ENCODE measurements around the gene DRD4. TPM values are rescaled to one million over a fixed set of nuclear protein-coding genes. Genes with fewer than 3 reads are reported as not detected.
A peak's percentile ranks its signal among the peaks of the same experiment; 100 is the strongest.

Gene DRD4
- total RNA-seq, 1 donor from 2014 or later = 1.2 TPM

- intact Hi-C loops (cut with DNase I) = no loop called here
- no peak for ATAC-seq
- DNase-seq = peak; percentile 77
Measured at GRCh38 chr11:614623-615503, 22.2 kb upstream of the DRD4 start.

GRCh38 chr11:615504-616319 lies 21.4 kb upstream of the DRD4 start, which contains the start of gene IRF7:
TSS of gene IRF7 (minus strand) at chr11:615950. CDS start at chr11:615364, 586 bp downstream.
- DNase-seq (peak; percentile 99), ATAC-seq (peak; percentile 86)
- H3K27ac ChIP-seq = peak within 1 kb of the TSS; percentile 92
- H3K9me3 ChIP-seq = no peaks in the 10 kb centered on the region
- peak within 1 kb of the TSS; percentile 76 for H3K4me3 ChIP-seq
- no peaks in the 10 kb centered on the region for H3K27me3 ChIP-seq
- TF ChIP-seq CTCF (IDR thresholded peaks at IDR 0.05) = no peak
- peaks cover 28% of the 10 kb centered on the region for H3K4me1 ChIP-seq
- intact Hi-C loops (cut with DNase I) = no loop called here
- H3K36me3 ChIP-seq = peaks cover 27% of the 10 kb centered on the region

More at GRCh38 chr11:614623-615503, 22.2 kb upstream of the DRD4 start:
- H3K27me3 ChIP-seq = no peaks in the 10 kb centered on the region
- peak overlapping the region; percentile 76 for H3K4me3 ChIP-seq
- H3K36me3 ChIP-seq = peaks cover 35% of the 10 kb centered on the region
- H3K9me3 ChIP-seq = no peaks in the 10 kb centered on the region
- no peak for TF ChIP-seq CTCF (IDR thresholded peaks at IDR 0.05)
- peak overlapping the region; percentile 92 for H3K27ac ChIP-seq
- H3K4me1 ChIP-seq = peaks cover 28% of the 10 kb centered on the region

GRCh38 chr11:616320-617198 lies 20.5 kb upstream of the DRD4 start:
- TF ChIP-seq CTCF (IDR thresholded peaks at IDR 0.05) = no peak
- ATAC-seq = no peak
- intact Hi-C loops (cut with DNase I) = no loop called here
- no peak for DNase-seq
- H3K27ac ChIP-seq = peak overlapping the region; percentile 92
- H3K4me3 ChIP-seq = peak overlapping the region; percentile 76
- no peaks in the 10 kb centered on the region for H3K9me3 ChIP-seq
- peaks cover 18% of the 10 kb centered on the region for H3K36me3 ChIP-seq
- H3K27me3 ChIP-seq = no peaks in the 10 kb centered on the region
- H3K4me1 ChIP-seq = peaks cover 28% of the 10 kb centered on the region

GRCh38 chr11:617199-617911 lies 19.7 kb upstream of the DRD4 start:
- ATAC-seq = no peak
- Histone ChIP-seq H3K36me3 (peaks cover 10% of the 10 kb centered on the region), H3K9me3 (no peaks in the 10 kb centered on the region), H3K27me3 (no peaks in the 10 kb centered on the region), H3K4me3 (no peak overlapping the region), H3K27ac (no peak overlapping the region), H3K4me1 (peaks cover 28% of the 10 kb centered on the region)
- TF ChIP-seq CTCF (IDR thresholded peaks at IDR 0.05) = no peak
- intact Hi-C loops (cut with DNase I) = no loop called here
- no peak for DNase-seq

All from upper lobe of right lung (tissue), 1 donor.